Measurements from ENCODE around the gene NEURL1. TPM values are rescaled to one million over a fixed set of nuclear protein-coding genes. Genes with fewer than 3 reads are reported as not detected.

Gene NEURL1
- total RNA-seq, 1 experiment from 2014 or later: 0.84 TPM

GRCh38 chr10:103558911-103559310 is 65.4 kb downstream of the NEURL1 start:
- Histone ChIP-seq H3K4me1 (peaks cover 10% of the 10 kb centered on the region), H3K4me3 (ENCODE audit: low read depth, low read length) (no peak overlapping the region), H3K9me3 (no peaks in the 10 kb centered on the region), H3K36me3 (ENCODE audit: control insufficient read depth, insufficient read depth, low read length) (no peaks in the 10 kb centered on the region), H3K27me3 (replicated peaks; ENCODE audit: control insufficient read depth, insufficient read depth, low read length) (no peaks in the 10 kb centered on the region; the same call in 1 of the 2 replicates)
- no peaks in the 10 kb centered on the region for H3K4me1 Mint-ChIP-seq (ENCODE audit: low read depth, unreplicated experiment)
- no peaks in the 10 kb centered on the region for H3K27me3 Mint-ChIP-seq (ENCODE audit: insufficient read depth, unreplicated experiment)
- H3K4me3 Mint-ChIP-seq (ENCODE audit: unreplicated experiment): no peak overlapping the region
- no TSS peak for BruUV-seq (replicated peaks)
- no peak overlapping the region for H3K27ac Mint-ChIP-seq (ENCODE audit: unreplicated experiment)
- H3K36me3 Mint-ChIP-seq (ENCODE audit: insufficient read depth, unreplicated experiment): no peaks in the 10 kb centered on the region
- H3K9me3 Mint-ChIP-seq (ENCODE audit: unreplicated experiment): no peaks in the 10 kb centered on the region
- intact Hi-C loops (cut with micrococcal nuclease; ENCODE audit: unreplicated experiment): no loop called here
- no peak for TF ChIP-seq CTCF (IDR thresholded peaks at IDR 0.05; ENCODE audit: insufficient read depth in 1 of 2, low read depth in 1 of 2, low read length in 1 of 2, severe bottlenecking in 1 of 2, unreplicated experiment in 1 of 2)
- ChIA-PET CTCF (no interaction called here), POLR2A (interaction anchor here (0.6 kb wide), 1 partner anchor 340 kb away, joined by 4 read pairs; no protein-coding TSS in a partner anchor)
- DNase-seq: no peak

- DNase-seq: no peak
- Histone ChIP-seq H3K4me1 (peaks cover 10% of the 10 kb centered on the region), H3K9me3 (no peaks in the 10 kb centered on the region), H3K4me3 (ENCODE audit: low read depth, low read length) (no peak overlapping the region), H3K36me3 (ENCODE audit: control insufficient read depth, insufficient read depth, low read length) (no peaks in the 10 kb centered on the region), H3K27me3 (replicated peaks; ENCODE audit: control insufficient read depth, insufficient read depth, low read length) (no peaks in the 10 kb centered on the region; the same call in 1 of the 2 replicates)
- Mint-ChIP-seq H3K4me1 (ENCODE audit: low read depth, unreplicated experiment) (no peaks in the 10 kb centered on the region), H3K27ac (ENCODE audit: unreplicated experiment) (no peak overlapping the region), H3K27me3 (ENCODE audit: insufficient read depth, unreplicated experiment) (no peaks in the 10 kb centered on the region), H3K36me3 (ENCODE audit: insufficient read depth, unreplicated experiment) (no peaks in the 10 kb centered on the region), H3K9me3 (ENCODE audit: unreplicated experiment) (no peaks in the 10 kb centered on the region), H3K4me3 (ENCODE audit: unreplicated experiment) (no peak overlapping the region)
- ChIA-PET CTCF (interaction anchor here (0.6 kb wide), 1 partner anchor 158 kb away, joined by 3 read pairs; no protein-coding TSS in a partner anchor), POLR2A (no interaction called here)
- TF ChIP-seq CTCF (IDR thresholded peaks at IDR 0.05; ENCODE audit: insufficient read depth in 1 of 2, low read depth in 1 of 2, low read length in 1 of 2, severe bottlenecking in 1 of 2, unreplicated experiment in 1 of 2): no peak
- intact Hi-C loops (cut with micrococcal nuclease; ENCODE audit: unreplicated experiment): no loop called here
- BruUV-seq (replicated peaks): no TSS peak
Measured at GRCh38 chr10:103559776-103560175, 66.3 kb downstream of the NEURL1 start.

GRCh38 chr10:103560886-103561285 is 67.4 kb downstream of the NEURL1 start:
- ChIA-PET POLR2A (no interaction called here), CTCF (no interaction called here)
- Mint-ChIP-seq H3K4me1 (ENCODE audit: low read depth, unreplicated experiment) (no peaks in the 10 kb centered on the region), H3K4me3 (ENCODE audit: unreplicated experiment) (no peak overlapping the region), H3K27ac (ENCODE audit: unreplicated experiment) (no peak overlapping the region), H3K27me3 (ENCODE audit: insufficient read depth, unreplicated experiment) (no peaks in the 10 kb centered on the region), H3K9me3 (ENCODE audit: unreplicated experiment) (no peaks in the 10 kb centered on the region), H3K36me3 (ENCODE audit: insufficient read depth, unreplicated experiment) (no peaks in the 10 kb centered on the region)
- no TSS peak for BruUV-seq (replicated peaks)
- no peak for DNase-seq
- Histone ChIP-seq H3K36me3 (ENCODE audit: control insufficient read depth, insufficient read depth, low read length) (no peaks in the 10 kb centered on the region), H3K9me3 (no peaks in the 10 kb centered on the region), H3K4me3 (ENCODE audit: low read depth, low read length) (no peak overlapping the region), H3K4me1 (peaks cover 4% of the 10 kb centered on the region), H3K27me3 (replicated peaks; ENCODE audit: control insufficient read depth, insufficient read depth, low read length) (no peaks in the 10 kb centered on the region; the same call in 1 of the 2 replicates)
- no peak for TF ChIP-seq CTCF (IDR thresholded peaks at IDR 0.05; ENCODE audit: insufficient read depth in 1 of 2, low read depth in 1 of 2, low read length in 1 of 2, severe bottlenecking in 1 of 2, unreplicated experiment in 1 of 2)
- intact Hi-C loops (cut with micrococcal nuclease; ENCODE audit: unreplicated experiment): no loop called here

All from Caco-2 (cell line).